ENCODE results near the gene TBX3. TPM values are rescaled to one million over a fixed set of nuclear protein-coding genes. Genes with fewer than 3 reads are reported as not detected.

The TBX3 gene
- total and polyA plus RNA-seq, 4 donors = 5.8 to 26.8 (median 17.6) TPM

GRCh38 chr12:114648711-114649110, 35.3 kb downstream of the TBX3 start:
- Histone ChIP-seq H3K4me3 (ENCODE audit: low read depth in 1 of 3, low read length in 3 of 3) (no peak overlapping the region), H3K27me3 (ENCODE audit: control insufficient read depth in 4 of 4, insufficient read depth in 4 of 4, low read length in 3 of 4) (no peaks in the 10 kb centered on the region), H3K36me3 (ENCODE audit: control insufficient read depth in 4 of 4, insufficient read depth in 3 of 4, low read depth in 1 of 4, low read length in 3 of 4) (no peaks in the 10 kb centered on the region), H3K9me3 (ENCODE audit: control insufficient read depth in 4 of 4, low read length in 3 of 4) (no peaks in the 10 kb centered on the region), H3K27ac (ENCODE audit: low read depth in 1 of 2, low read length in 2 of 2) (no peak overlapping the region), H3K9ac (ENCODE audit: low read depth in 1 of 2, low read length in 2 of 2) (no peak overlapping the region), H3K4me1 (ENCODE audit: control insufficient read depth in 4 of 4, insufficient read depth in 4 of 4, low read length in 3 of 4) (no peaks in the 10 kb centered on the region)
- TF ChIP-seq MAX (IDR thresholded peaks at IDR 0.05) (no peak), GABPA (IDR thresholded peaks at IDR 0.05 in 1 of 2, conservative IDR thresholded peaks at IDR 0.05 in 1 of 2) (no peak), HNF4G (IDR thresholded peaks at IDR 0.05) (no peak)
- no peak for DNase-seq (ENCODE audit: low spot score)
- WGBS = 90% methylated on average over 3 of the region's 3 CpGs

GRCh38 chr12:114638790-114639435, 45.1 kb downstream of the TBX3 start:
- Histone ChIP-seq H3K36me3 (ENCODE audit: control insufficient read depth in 4 of 4, insufficient read depth in 3 of 4, low read depth in 1 of 4, low read length in 3 of 4) (no peaks in the 10 kb centered on the region), H3K9me3 (ENCODE audit: control insufficient read depth in 4 of 4, low read length in 3 of 4) (no peaks in the 10 kb centered on the region), H3K9ac (ENCODE audit: low read depth in 1 of 2, low read length in 2 of 2) (no peak overlapping the region), H3K27me3 (ENCODE audit: control insufficient read depth in 4 of 4, insufficient read depth in 4 of 4, low read length in 3 of 4) (no peaks in the 10 kb centered on the region), H3K4me1 (ENCODE audit: control insufficient read depth in 4 of 4, insufficient read depth in 4 of 4, low read length in 3 of 4) (no peaks in the 10 kb centered on the region), H3K27ac (ENCODE audit: low read depth in 1 of 2, low read length in 2 of 2) (no peak overlapping the region), H3K4me3 (ENCODE audit: low read depth in 1 of 3, low read length in 3 of 3) (no peak overlapping the region)
- no peak for DNase-seq (ENCODE audit: low spot score)
- TF ChIP-seq RXRA (IDR thresholded peaks at IDR 0.05) = no peak
- no peak for TF ChIP-seq RAD21 (IDR thresholded peaks at IDR 0.05)
- no peak for TF ChIP-seq NR2F2 (IDR thresholded peaks at IDR 0.05)
- no peak for TF ChIP-seq TAF1 (conservative IDR thresholded peaks at IDR 0.05)
- TF ChIP-seq FOXA1 (IDR thresholded peaks at IDR 0.05) = no peak
- TF ChIP-seq ATF3 (IDR thresholded peaks at IDR 0.05) = no peak
- no peak for TF ChIP-seq HNF4A (conservative IDR thresholded peaks at IDR 0.05)
- TF ChIP-seq CTCF (IDR thresholded peaks at IDR 0.05; ENCODE audit: low read depth, low read length, missing input control) = no peak
- no peak for TF ChIP-seq REST (IDR thresholded peaks at IDR 0.05)
- WGBS = 77% methylated on average over 6 of the region's 6 CpGs

Measured in liver (tissue), 9 donors.